ENCODE measurements around the gene NAGLU.

DNA sequence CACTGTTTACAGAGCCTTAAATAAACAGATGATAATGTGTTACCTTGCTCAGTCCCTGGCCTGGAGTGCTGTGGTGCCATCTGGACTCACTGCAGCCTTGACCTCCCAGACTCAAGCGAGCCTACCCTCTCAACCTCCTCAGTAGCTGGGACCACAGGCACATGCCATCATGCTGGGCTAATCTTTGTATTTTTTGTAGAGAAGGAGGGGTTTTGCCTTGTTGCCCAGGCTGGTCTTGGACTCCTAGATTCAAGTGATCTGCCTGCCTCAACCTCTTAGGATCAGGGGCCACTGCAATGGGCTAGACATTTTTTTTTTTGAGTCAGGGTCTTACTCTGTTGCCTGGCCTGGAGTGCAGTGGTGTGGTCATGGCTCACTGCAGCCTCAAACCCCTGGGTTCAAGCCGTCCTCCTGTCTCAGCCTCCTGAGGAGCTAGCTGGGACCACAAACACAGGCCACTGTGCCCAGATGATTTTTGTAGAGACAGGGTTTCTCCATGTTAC is 5.0 kb upstream of the NAGLU start:
- TF ChIP-seq, protein P1, sequence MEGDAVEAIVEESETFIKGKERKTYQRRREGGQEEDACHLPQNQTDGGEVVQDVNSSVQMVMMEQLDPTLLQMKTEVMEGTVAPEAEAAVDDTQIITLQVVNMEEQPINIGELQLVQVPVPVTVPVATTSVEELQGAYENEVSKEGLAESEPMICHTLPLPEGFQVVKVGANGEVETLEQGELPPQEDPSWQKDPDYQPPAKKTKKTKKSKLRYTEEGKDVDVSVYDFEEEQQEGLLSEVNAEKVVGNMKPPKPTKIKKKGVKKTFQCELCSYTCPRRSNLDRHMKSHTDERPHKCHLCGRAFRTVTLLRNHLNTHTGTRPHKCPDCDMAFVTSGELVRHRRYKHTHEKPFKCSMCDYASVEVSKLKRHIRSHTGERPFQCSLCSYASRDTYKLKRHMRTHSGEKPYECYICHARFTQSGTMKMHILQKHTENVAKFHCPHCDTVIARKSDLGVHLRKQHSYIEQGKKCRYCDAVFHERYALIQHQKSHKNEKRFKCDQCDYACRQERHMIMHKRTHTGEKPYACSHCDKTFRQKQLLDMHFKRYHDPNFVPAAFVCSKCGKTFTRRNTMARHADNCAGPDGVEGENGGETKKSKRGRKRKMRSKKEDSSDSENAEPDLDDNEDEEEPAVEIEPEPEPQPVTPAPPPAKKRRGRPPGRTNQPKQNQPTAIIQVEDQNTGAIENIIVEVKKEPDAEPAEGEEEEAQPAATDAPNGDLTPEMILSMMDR (conservative IDR thresholded peaks at IDR 0.05 in 1 of 2, IDR thresholded peaks at IDR 0.05 in 1 of 2; ENCODE audit: extremely low read depth in 1 of 2, insufficient read depth in 1 of 2, low read depth in 1 of 2, low read length in 2 of 2) = no peak
- no peak for TF ChIP-seq EZH2 (IDR thresholded peaks at IDR 0.05; ENCODE audit: borderline replicate concordance, low read length)

Measured in mammary epithelial cell (primary cell).